K562 (cell line): ENCODE measurements around the gene CLHC1. TPM values are rescaled to one million over a fixed set of nuclear protein-coding genes. Genes with fewer than 3 reads are reported as not detected.

Source experiments
- POLR2AphosphoS2 ChIP-seq: IDR thresholded peaks from 2 replicates; pipeline ENCODE4 v1.6.1; 2012; ENCODE audit warnings: low read length, improper control_type of control experiment
- ZBED1 ChIP-seq: IDR thresholded peaks from 2 replicates; pipeline ENCODE4 v1.6.1; 2014
- ZNF707 ChIP-seq: fragments of 250-450 bp; sonication (Bioruptor Pico); conservative IDR thresholded peaks from 2 replicates; pipeline ENCODE4 v1.8.0; 2022; ENCODE audit warnings: inconsistent platforms, mild to moderate bottlenecking, moderate library complexity
- polyA plus RNA-seq, 8 experiments: library from polyadenylated mRNA; depleted of rRNA in 4 of 8; stranded (reverse) in 5 of 8; unstranded in 3 of 8; fragments of >200 nt; fragmentation: Nextera tagmentation in 2 of 8; fragmentation: Illumina TruSeq in 1 of 8; extraction: Ambion mirVana in 2 of 8; extraction: Trizol in 1 of 8; gene quantifications; 2 replicates each; pipeline versions ENCODE4 v1.2.1 to v1.2.3, GENCODE V29; 2011 to 2014; ENCODE audit warnings: inconsistent platforms in 1 of 8, missing spikeins in 1 of 8
- total RNA-seq, 7 experiments: library from RNA; depleted of rRNA in 6 of 7; stranded (reverse); fragments of >200 nt in 6 of 7; fragmentation: Illumina TruSeq in 2 of 7; extraction: Trizol in 2 of 7; gene quantifications; 2 replicates each; pipeline versions ENCODE4 v1.2.1 to v1.2.3, GENCODE V29; 2011 to 2021; ENCODE audit warnings: low replicate concordance in 1 of 7
- TF ChIP-seq, protein P1 (sequence below), 2 experiments: fragments of 450-650 bp in 1 of 2; sonication (generic) in 1 of 2; formaldehyde crosslinking in 1 of 2; IDR thresholded peaks; 2 replicates each; pipeline versions ENCODE4 v1.7.1 to v1.9.0; 2016 to 2022; ENCODE audit warnings: inconsistent platforms in 1 of 2, mild to moderate bottlenecking in 1 of 2, missing genetic modification reagents in 1 of 2
- TF ChIP-seq, protein P2 (sequence below): fragments of 150-350 bp; conservative IDR thresholded peaks from 2 replicates; pipeline ENCODE4 v1.6.1; 2014; ENCODE audit warnings: low read length

Gene CLHC1
- total and polyA plus RNA-seq, 9 of the 15 experiments (the other 6 are each of a cell fraction or from before 2014, with no cell fraction given): 3.7 to 14.3 (median 8.6) TPM

- TF ChIP-seq, protein P1, sequence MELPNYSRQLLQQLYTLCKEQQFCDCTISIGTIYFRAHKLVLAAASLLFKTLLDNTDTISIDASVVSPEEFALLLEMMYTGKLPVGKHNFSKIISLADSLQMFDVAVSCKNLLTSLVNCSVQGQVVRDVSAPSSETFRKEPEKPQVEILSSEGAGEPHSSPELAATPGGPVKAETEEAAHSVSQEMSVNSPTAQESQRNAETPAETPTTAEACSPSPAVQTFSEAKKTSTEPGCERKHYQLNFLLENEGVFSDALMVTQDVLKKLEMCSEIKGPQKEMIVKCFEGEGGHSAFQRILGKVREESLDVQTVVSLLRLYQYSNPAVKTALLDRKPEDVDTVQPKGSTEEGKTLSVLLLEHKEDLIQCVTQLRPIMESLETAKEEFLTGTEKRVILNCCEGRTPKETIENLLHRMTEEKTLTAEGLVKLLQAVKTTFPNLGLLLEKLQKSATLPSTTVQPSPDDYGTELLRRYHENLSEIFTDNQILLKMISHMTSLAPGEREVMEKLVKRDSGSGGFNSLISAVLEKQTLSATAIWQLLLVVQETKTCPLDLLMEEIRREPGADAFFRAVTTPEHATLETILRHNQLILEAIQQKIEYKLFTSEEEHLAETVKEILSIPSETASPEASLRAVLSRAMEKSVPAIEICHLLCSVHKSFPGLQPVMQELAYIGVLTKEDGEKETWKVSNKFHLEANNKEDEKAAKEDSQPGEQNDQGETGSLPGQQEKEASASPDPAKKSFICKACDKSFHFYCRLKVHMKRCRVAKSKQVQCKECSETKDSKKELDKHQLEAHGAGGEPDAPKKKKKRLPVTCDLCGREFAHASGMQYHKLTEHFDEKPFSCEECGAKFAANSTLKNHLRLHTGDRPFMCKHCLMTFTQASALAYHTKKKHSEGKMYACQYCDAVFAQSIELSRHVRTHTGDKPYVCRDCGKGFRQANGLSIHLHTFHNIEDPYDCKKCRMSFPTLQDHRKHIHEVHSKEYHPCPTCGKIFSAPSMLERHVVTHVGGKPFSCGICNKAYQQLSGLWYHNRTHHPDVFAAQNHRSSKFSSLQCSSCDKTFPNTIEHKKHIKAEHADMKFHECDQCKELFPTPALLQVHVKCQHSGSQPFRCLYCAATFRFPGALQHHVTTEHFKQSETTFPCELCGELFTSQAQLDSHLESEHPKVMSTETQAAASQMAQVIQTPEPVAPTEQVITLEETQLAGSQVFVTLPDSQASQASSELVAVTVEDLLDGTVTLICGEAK (IDR thresholded peaks at IDR 0.05): no peak
- TF ChIP-seq, protein P1 (CRISPR knock-in tag; IDR thresholded peaks at IDR 0.05): no peak
- TF ChIP-seq ZNF707 (CRISPR knock-in tag) (no peak), ZBED1 (no peak), POLR2AphosphoS2 (no peak)
- TF ChIP-seq, protein P2, sequence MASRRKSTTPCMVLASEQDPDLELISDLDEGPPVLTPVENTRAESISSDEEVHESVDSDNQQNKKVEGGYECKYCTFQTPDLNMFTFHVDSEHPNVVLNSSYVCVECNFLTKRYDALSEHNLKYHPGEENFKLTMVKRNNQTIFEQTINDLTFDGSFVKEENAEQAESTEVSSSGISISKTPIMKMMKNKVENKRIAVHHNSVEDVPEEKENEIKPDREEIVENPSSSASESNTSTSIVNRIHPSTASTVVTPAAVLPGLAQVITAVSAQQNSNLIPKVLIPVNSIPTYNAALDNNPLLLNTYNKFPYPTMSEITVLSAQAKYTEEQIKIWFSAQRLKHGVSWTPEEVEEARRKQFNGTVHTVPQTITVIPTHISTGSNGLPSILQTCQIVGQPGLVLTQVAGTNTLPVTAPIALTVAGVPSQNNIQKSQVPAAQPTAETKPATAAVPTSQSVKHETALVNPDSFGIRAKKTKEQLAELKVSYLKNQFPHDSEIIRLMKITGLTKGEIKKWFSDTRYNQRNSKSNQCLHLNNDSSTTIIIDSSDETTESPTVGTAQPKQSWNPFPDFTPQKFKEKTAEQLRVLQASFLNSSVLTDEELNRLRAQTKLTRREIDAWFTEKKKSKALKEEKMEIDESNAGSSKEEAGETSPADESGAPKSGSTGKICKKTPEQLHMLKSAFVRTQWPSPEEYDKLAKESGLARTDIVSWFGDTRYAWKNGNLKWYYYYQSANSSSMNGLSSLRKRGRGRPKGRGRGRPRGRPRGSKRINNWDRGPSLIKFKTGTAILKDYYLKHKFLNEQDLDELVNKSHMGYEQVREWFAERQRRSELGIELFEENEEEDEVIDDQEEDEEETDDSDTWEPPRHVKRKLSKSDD: no peak
These were observed 98.4 kb downstream of the CLHC1 start (continued) for GRCh38 chr2:55133467-55134315.
